Epidermal melanocyte (primary cell): ENCODE measurements around the gene SCRN1.

Experiments used
- DNase-seq: peaks from one replicate; pipeline ENCODE4 v3.0.0; 2011; ENCODE audit warnings: low spot score; ENCODE audit not compliant: insufficient read length

The SCRN1 gene, protein sequence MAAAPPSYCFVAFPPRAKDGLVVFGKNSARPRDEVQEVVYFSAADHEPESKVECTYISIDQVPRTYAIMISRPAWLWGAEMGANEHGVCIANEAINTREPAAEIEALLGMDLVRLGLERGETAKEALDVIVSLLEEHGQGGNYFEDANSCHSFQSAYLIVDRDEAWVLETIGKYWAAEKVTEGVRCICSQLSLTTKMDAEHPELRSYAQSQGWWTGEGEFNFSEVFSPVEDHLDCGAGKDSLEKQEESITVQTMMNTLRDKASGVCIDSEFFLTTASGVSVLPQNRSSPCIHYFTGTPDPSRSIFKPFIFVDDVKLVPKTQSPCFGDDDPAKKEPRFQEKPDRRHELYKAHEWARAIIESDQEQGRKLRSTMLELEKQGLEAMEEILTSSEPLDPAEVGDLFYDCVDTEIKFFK

DNA sequence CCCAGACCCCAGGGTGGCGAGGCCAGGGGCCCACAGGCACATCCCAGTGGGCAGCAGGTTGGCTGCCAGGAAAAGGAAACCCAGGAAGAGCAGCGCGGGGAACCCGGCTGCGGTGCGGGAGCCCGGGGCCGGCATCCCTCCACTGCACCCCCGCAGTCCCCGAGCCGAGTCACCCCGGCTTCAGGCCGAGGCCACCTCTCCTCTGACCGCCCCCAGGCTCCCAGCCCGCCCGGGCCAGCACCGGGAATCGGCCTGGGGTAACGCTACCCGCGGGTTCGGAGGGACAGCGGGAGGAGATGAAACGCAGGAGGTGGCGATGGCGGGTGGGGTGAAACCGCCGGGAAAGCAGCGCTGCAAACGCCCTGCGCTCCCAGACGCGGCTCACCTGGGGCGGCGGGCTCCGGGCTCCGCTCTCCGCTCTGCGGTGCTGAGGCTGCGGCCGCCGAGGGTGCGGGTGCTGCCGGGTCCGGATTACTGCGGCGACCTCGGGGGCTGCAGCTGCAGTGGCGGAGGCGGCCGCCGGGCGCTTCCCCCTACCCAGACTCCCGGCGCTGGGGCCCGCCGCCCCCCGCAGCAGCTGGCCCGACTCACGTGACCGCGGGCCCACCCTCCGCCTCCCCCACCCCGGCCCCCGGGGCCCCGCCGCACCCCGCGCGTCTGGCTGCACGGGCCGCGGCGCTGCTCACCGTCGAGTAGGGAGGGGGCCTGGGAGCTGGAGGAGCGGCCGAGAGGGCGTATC, at the start of gene SCRN1:
SCRN1 (minus strand) TSS at position 545 of the 739 bp plus-strand sequence. CDS start 20,734 bp downstream, outside the sequence.
- DNase-seq = no peak

GRCh38 chr7:30038196-30038980, 48.8 kb upstream of the SCRN1 start:
- DNase-seq = no peak

DNA sequence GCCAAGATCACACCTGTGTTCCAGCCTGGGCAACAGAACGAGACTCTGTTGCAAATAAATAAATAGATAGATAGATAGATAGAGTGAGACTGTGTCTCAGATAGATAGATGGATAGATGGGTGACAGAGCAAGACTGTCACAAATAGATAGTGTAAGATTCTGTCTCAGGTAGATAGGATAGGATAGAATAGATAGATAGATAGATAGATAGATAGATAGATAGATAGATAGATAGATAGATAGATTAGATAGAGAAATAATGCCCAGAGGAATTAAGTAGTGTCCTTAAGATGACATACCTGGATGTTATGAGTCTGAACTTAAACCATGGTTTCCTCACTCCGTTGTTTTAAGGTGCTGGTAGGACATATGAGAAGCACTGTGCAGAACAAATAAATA, 46.6 kb upstream of the SCRN1 start:
- no peak for DNase-seq

GRCh38 chr7:30034501-30034900, 44.9 kb upstream of the SCRN1 start:
- no peak for DNase-seq

- DNase-seq = no peak
Observed at GRCh38 chr7:30032310-30033125, 42.9 kb upstream of the SCRN1 start.

DNA sequence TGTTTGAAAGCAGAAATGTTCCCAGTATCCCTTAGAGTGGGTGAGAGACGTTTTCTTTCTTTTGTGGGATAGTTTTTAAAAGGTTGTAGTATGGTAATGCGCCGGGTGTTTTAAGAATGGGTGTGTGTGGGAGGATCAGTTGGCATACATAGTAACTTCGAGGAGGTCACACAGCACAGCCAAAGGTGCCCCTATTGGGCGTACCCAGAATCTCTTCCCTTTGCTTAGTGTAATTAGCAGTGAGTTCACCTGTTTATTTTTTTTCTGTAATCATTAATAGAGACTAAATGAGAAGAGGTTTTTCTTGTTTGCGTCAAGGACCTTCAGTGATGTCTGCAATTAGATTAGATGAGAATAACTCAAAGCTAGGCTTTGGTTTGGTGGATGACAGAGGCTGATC, 40.1 kb upstream of the SCRN1 start:
- DNase-seq = no peak

GRCh38 chr7:30028749-30029635, 39.4 kb upstream of the SCRN1 start:
- DNase-seq = no peak

DNA sequence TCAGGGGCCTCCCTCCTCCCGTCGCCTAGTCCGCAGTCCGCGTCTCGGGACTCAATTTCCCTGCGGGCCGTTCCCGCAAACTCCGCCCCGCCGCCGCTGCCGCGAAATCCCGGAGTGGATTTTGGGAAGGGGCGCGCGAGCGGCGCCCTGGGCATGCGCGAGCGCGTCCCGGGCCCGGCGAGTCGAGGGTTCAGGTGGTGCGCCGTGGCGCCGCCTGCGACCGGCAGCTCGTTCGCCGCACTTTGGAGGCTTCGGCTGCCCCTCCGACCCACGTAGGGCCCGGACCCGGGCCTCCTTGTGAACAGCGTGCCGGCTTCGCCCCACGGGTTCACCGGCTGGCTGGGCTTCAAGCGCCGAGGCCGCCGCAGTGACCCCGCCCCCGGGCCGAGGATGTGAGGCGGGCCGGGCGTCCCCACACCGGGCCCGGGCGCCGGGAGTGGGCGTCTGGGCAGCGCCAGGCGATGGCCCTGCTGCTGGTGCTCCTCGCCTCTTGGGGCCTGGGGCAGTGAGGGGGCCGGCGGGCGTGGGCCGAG, 38.7 kb upstream of the SCRN1 start, which contains the start of gene PLEKHA8:
PLEKHA8 (plus strand) TSS at position 197 of the 533 bp plus-strand sequence. CDS start 351 bp downstream, outside the sequence.
- peak; percentile 70 for DNase-seq

DNA sequence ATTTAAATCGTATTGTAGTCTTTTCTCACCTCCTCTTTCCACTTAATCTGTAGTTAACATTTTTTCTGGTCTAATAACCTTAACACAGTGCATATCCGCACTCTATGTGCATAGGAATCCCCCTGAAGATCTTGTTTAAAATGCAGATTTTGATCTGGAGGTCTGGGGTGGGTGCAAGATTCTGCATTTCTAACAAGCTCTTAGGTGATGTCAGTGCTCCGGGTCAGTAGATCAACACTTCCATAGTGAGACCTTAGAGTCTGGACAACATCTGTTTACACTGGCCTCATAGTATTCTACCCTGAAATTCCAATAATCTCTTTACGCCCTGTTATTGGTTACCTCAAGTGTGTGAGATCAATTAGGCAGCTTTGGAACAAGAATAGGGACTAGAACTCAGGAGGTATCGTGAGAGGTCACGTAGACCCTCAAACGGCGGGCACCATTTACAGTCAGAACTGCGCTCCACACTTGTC, 38.2 kb upstream of the SCRN1 start:
- no peak for DNase-seq

GRCh38 chr7:30027065-30027456, 37.5 kb upstream of the SCRN1 start:
- DNase-seq = no peak

- peak; percentile 85 for DNase-seq
Observed at GRCh38 chr7:30026229-30027064, 36.8 kb upstream of the SCRN1 start, which contains the start of gene FKBP14. Gene FKBP14 (minus strand): TSS chr7:30026702. CDS start chr7:30026508, 194 bp downstream.

- no peak for DNase-seq
Observed at GRCh38 chr7:30023524-30023923, 33.9 kb upstream of the SCRN1 start.

DNA sequence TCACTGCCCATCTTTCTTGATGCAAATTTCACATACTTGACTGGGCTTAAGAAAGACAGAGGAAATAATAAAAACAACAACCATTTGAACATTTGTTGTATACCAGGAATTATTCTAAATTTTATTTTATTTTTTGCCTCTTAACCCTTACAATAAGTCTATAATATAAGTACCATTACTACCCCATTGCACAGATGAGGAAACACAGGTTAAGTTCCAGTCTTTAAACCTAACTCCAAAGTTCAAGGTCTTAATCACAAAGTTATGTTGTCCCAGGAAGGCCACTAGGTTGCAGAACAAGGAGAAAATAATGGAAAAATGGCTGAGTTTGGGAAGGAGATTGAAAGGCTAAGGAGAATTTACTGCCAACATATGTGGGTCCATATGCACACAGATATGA, 33.4 kb upstream of the SCRN1 start:
- DNase-seq = no peak

DNA sequence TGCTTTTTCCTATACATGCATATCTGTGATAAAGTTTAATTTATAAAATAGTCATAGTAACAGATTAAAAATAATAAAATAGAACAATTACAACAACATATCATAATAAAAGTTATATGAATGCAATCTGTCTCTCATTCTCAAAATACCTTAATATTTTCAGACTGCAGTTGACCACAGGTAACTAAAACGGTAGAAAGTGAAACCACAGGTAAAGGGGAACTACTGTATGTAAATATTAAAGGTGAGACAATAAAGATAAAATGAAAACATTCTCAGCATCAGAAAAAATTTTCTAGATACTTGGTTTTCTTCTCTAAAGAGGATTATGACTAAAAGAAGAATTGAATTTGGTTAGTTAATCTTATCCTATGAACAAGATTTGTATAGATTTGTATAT, 30.9 kb upstream of the SCRN1 start:
- DNase-seq = no peak

DNA sequence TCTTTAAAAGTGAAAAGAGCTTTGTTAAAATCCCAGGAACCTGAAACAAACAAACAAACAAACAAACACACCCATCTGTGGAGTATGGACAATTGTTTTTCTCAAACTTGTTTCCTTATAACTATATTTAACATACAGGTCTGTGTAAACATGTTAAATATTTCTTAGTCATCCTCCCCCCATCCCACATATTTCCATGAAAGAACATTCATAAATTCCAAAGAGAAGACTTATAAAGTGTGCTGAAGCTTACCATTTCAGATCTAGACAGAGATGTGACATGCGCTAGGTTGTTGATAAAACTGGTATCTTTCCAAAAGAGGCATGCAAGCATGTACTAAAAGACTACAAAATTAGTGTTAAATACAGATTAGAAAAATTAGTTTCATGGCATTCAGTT, 30.4 kb upstream of the SCRN1 start:
- no peak for DNase-seq

- DNase-seq = no peak
Observed at GRCh38 chr7:30019387-30019786, 29.8 kb upstream of the SCRN1 start.

DNA sequence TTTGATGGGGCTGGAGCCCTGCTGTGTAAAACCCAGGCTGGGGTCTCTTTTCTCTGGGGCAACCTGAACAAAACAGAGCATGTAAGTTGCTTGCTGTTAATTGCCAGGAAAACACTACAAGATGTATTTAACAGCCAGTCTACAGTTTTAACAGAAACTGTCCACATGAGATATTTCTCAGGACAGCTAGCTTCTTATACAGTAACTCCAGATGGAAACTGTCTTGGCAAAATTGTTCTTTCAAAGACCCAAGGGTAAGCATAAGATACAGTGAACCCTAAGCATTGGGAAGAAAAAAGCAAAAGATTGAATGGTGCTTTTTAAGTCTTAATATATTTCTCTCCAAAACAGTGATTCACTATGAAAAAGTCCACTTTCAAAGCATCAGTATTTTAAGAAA, 28.9 kb upstream of the SCRN1 start:
- no peak for DNase-seq

DNA sequence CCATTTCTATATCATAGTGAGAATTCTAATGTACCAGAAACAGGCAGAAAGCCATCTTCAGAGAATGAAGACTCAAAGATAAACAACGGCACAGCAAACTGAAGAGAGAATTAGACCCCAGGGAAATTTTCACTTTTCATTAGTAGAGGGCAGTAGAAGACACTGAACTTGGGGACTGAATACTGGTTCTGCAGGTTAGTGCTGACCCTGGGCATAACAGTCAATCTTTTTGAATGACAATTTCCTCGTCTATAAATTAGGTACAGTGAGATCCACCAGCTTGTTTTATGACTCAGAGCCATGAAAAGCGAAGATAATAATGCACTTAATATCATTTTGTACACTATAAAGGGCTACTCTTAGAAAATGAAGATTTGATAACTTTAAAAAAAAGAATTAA, 23.2 kb upstream of the SCRN1 start:
- no peak for DNase-seq
